GM21786 (cell line): Measurements from ENCODE around the gene ZNF804A.

ENCODE experiments used
- ATAC-seq: cut with Tn5 transposase; IDR thresholded peaks from one replicate; pipeline ENCODE4 v1.9.1; 2021; ENCODE audit not compliant: unreplicated experiment

The ZNF804A gene

DNA sequence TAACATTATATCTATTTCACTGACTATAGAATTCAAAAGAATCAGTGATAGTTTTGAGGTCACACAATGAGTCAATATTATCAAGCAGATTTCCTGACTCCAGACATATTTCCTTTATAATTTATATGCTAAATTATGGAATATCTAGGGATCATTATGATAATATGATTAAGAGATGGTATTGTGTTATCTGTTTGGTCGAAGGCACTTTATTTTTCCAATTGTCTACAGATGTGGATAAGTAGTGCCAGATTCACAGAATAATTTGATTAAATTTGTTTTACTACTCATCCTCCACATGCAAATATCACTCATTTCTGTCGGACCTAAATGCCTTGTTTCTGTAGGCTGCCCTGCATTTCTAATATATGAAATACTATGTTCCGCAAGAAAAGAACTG, 4.4 kb downstream of the ZNF804A start:
- no peak for ATAC-seq

DNA sequence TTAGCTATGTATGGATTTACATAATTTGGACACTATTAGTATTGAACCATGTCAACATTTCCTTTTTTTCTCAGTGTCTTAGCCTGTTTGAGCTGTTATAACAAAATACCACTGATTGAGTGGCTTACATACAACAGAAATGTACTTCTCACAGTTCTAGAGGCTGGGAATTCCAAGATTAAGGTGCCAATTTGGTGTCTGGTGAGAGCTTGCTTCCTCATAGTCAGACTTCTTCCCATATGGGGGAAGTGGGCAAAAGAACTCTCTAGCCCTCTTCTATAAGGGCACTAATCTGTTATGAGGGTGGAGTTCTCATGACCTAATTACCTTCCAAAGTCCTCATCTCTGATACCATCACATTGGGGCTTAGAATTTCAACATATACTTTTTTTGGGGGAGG, 12.6 kb downstream of the ZNF804A start:
- no peak for ATAC-seq

DNA sequence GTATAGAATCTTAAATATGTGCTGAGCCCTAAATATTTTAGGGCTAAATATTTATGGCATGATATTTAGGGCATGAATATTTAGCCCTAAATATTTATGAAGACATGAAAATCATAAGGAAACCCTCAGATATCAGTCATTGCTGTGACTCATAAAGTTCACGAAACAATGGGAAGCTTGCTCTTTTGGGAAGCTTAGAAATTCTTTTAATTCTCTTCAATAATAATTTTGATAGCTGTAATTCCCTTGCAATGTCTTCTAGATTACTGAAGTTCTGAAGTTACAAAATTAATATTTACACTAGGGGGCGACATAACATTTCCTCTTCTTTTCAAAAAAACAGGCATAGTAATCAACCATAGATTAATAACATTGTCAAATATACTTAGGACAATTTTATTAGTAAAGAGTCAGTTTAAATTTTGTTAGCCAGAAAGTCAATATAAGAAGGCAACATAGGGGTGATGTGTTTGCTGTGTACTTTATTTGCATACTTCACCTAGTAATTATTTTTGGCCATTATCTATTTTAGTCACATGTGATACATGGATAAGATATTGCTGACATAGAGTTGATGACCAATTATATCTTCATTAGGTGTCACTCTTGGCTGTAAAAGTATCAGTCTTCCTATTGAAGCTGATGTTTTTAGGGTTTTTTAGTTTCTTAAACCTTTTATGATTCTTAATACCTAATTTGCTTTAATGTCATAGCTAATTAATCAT, 13.2 kb downstream of the ZNF804A start:
- no peak for ATAC-seq

DNA sequence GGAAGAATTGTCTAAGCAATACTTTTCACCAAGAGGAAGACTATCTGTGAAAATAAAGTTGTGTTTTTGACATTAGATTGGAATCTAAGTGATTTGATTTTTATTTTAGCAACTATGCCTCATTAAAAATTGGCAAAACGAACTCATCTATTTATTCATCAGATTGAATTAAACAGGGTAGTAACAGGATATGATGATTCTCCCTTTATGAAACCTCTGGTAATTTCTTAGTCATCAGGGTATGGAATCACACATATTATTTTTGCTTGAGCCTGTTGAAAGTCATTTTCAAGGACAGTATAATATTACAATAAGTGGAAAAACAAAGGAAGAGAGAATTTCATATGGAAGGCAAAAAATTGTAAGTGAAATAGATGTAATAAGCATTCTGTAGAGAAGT, 22.0 kb downstream of the ZNF804A start:
- ATAC-seq, result no peak

DNA sequence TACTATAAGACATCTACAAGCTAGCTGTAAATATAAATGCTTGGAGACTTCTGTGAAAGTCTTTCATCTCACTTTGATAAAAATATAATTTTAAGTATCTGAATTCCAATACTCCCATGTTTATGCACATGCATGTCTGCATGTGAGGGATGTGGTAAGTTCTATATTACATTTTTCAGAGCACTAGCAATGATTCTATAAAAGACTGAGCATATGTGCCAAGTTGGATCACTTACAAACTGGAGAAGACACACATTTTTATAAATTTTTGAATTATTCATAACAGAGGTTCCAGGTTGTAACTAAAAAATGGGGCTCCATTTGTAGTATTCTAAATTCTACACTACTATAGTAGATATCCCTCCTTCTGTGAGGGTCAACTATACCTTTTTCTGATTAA, 26.0 kb downstream of the ZNF804A start:
- ATAC-seq, result no peak

DNA sequence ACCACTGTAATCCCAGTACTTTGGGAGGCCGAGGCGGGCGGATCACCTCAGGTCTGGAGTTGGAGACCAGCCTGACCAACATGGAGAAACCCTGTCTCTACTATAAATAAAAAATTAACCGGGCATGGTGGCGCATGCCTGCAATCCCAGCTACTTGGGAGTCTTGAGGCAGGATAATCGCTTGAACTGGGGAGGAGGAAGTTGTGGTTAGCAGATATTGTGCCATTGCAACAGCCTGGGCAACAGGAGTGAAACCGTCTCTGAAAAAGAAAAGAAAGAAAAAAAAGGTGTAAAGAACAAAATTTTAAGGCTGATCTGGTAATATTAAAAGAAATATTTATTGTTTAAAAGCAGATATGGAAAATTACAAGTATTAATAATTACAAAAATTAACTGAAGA, 29.7 kb downstream of the ZNF804A start:
- no peak for ATAC-seq

DNA sequence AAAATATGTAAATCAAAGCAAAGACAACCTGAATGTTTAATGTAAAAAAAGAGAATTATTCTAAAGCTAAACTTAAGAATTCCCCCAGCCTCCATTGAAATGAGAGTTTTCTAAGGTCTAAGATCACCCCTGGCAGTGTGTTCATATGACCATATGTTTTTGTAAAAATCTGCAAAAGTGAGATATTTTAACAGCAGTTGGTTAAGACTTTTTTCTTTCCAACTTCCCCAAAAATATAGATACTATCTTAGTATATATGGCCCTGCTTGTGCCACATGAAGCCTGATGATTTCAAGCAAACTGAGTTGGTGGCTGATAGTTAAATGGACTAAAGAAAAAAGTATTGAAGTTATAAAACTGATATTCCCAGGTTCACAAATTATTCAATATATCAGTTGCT, 35.4 kb downstream of the ZNF804A start:
- ATAC-seq, result no peak

DNA sequence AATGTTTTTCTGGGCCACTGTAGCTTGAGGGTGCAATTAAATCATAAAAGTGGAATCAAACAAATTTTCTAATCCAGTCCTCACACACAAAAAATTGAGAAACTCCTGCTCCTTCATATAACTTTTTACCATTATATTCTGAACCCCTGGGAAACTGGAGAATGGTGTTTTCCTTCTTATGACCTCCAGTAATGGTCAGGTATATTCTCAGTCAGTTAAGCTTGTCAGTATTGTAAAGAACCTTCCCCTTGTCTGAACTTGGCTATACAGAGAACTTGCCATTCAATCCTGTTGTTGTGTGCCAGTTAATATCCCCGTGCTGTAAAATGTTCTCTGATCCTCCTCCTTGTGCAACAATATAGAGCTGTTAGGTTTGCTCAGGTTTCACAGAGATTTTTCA, 39.5 kb downstream of the ZNF804A start:
- no peak for ATAC-seq

DNA sequence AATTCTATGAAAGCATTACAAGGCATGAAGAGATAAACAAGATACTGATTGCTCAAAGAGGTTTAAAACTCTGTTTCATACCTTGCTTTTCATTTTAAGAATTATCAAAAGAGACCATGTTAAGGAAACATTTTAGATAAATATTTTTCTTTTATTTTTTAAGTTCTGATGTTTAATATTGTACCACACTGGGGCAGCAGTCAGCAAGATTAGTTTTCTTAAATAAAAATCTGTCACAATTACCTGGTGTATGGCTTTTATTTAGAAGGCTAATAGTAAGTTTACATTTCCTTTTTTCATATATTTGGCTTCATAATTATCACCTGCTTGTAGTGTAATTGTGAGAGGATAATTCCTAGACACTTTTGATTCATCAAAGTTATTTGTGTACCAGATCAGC, 46.4 kb downstream of the ZNF804A start:
- no peak for ATAC-seq

DNA sequence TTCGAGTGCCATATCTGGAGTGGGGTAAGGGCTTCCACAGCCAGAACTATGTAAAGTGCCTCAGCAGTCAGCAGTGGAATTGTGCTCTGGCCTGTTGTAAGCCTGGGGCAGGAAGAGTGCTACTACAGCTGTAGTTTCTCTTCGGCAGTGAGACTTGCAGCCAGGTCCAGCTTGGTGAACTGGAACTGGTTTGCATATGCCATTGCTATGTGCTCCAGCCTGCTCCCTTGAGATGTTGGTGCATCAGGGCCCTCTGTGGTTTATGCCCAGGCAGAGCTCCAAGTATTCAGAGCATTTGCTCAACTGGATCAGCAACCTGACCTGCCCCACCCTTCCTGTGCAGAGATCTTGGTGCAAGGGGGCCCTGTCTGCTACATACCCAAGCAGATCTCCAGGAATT, 47.8 kb downstream of the ZNF804A start:
- peak; percentile 91 for ATAC-seq

DNA sequence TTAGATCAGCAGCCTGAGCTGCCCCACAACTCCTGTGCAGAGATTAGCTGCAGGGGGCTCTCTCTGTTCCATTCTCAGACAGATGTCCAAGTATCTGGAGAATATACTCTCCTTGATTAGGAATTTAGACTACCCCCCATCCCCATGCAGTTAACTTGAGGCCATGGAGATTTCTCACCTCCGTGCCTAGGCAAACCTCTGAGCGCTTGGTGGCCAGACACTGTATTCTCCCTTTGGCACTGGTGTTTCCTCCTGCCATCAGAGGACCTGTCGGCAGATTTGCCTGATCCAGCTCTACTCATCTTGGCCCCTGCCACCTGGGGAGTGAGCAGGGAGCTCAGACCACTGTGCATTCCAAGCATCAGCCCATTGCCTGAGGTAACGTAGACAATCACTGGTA, 48.3 kb downstream of the ZNF804A start:
- no peak for ATAC-seq

DNA sequence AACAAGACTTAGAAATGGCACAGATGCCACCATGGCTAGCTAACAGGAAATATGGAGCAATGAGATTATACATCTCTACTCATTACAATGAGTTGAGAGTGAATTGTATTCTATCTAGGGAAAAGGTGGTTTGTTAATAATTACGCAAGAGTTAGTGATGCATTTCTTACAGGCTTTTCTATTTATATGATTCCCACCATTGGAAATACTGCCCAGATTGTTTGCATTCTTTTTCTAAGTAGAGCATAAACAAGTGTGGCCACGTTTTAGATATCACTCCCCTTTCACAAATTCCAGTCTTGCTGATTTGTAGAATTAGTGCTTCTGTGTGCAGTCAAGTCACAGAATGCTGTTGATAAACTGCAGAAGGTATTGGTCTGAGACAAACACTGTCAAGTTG, 56.6 kb downstream of the ZNF804A start:
- ATAC-seq, result no peak

DNA sequence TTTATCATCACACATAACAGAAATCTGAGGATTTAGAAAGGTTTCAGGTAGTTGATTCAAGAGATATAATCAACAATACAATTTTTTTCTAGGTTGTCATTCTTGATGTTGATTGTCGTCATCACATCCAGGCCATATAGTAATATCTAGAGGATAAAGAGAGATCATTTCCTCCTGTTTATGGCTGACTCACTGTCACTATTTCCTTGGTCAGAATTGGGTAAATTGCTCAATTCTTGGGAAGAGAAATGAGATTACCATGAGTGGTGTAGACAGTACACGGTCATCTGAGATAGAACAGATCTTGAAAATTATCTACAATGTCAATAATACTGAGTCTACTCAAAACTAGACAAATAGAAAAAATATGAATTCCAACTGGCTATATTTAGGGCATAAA, 78.8 kb downstream of the ZNF804A start:
- no peak for ATAC-seq

DNA sequence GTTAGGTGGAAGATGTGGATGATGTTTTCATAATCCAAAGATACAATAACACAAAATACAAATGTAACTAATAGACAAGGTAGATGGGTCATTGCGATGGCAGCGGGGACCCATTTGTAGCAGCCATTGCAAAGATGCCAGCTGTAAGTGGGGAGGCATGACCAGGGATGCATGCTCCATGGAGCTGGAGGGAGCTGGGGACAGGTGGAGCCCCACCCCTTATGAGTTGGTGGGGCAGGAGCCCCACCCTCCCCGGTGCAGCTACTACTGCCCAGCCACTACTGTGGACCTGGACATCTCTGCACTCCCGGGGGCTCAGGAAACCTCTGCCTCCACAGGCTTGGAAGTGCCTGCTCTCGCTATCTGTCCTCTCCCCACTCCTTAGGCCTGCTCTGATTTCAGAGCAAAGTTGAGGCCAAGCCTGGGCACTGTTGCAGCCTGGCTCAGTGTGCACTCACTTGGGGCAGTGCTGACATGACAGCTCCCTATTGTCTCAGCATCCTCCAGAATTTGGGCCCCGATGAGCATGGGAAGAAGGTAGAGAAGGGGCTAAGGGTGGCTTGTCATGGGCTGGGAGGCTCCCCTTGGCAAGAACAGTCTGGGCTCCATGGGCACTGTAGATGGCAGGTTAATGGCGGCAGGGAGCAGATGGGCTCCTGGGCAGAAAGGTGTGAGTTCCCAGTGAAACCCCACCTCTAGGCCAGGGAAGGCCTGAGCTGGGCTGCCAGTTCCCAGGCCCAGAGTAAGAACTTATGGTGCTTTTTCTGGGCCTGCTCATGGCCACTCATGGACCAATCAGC, 81.1 kb downstream of the ZNF804A start:
- no peak for ATAC-seq

DNA sequence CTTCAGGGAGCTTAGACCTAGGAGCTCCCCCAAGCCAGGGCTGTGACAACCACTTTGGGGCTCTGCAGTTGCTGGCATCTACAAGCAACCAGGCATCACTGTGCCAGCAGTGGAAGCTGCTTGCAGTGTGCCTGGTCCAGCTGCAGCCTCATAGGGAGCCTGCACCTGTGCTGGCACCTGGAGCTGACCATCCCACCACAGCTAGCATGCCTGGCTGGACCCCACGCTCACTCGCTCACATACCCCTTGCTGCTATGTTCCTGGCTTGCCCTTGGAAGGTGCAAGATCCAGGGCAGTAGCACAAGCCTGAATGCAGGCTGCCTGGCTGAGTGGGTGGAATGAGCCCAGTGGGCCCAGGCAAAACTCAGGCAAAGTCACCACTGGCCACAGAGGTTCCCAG, 82.5 kb downstream of the ZNF804A start:
- no peak for ATAC-seq

DNA sequence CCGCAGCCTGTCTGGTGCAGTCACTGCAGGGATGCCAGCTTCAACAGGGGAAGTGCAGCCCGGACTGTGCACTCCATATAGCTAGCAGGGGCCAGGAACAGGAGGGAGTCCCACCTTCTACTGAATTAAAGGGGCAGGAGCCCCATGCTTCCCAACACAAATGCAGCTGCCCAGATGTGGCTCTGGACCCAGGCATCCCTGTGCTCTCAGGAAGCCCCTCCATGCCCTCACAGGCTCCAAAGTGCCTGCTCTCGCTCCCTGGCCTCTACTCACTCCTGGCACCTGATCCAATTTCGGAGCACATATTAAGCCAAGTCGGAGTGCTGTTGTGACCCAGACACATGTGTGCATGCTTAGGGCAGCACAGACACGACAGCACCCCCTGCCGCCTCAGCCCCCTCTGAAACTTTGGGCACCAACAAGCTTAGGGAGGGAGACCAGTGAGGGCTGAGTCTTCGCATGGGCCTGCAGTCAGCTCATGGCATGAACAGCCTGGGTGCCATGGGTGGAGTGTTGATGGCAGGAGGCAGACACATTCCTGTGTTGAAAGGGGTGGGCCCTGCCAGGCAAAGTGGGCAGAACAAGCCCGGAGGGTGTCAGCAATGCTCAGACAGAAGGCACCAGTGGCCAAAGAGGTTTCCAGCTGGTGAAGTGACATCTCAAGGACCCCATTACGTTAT, 83.5 kb downstream of the ZNF804A start:
- no peak for ATAC-seq

DNA sequence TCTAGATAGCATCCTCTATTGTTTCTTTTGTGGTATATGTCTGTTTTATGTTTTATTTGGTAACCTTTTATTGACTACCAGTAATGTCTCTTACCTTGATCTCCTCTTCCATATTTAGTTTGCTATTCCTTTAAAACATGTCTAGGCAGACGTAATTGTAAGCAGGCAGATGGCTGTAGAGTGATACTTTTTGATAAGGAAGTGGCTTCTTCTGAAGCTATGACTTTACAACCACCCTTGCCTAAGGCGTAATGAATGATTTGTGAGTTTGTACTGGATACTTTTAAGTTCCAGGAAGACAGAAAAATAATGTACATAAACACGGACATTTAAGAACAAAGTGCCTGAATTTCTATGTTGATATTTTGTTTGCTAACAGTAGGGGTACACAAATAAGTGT, 85.6 kb downstream of the ZNF804A start:
- ATAC-seq, result no peak

DNA sequence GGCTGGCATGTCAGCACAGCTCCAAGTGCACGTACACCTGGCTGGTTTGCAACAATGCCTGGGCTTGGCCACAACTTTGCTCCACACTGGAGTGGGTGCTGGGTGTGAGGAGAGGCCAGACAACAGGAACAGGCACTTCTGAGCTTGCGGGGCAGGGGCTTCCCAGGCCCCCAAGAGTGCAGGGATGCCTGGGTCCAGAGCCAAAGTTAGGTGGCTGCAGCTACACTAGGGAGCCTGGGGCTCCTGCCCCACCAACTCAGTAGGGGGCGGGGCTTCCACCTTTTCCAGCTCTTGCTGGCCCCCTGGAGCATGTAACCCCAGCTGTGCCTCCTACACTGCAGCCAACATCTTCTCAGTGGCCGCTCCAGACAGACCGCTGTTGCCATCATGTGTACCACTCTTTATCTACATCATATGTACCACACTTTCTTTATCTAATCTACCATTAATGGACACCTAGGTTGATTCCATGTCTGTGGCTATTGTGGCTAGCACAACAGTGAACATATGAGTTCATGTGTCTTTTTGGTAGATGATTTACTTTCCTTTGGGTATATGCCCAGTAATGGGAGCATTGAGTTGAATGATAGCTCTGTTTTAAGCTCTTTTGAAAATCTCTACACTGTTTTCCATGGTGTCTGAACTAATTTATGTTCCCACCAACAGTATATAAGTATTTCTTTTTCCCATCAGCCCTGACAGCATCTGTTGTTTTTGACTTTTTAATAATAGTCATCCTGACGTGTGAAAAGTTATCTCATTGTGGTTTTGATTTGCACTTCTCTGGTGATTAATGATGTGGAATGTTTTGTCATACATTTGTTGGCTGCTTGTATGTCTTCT, 87.9 kb downstream of the ZNF804A start:
- ATAC-seq, result peak; percentile 65

DNA sequence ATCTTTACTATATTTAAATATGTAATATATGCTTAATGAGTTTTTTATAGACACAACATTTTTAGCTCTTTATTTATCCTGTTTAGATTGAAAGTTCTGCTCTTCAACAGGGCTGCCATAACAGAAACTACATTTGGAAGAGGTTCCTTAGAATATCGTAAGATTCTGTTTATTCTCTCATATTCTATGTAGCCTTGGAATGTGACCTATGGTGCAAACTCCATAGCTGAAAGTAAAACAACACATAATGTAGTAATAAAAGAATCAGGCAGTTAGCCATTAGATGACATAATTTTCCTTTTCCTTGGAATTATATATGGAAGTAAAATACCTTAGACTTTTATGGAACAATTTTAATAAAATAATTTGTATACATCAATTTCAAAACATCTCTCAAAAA, 91.3 kb downstream of the ZNF804A start:
- no peak for ATAC-seq

DNA sequence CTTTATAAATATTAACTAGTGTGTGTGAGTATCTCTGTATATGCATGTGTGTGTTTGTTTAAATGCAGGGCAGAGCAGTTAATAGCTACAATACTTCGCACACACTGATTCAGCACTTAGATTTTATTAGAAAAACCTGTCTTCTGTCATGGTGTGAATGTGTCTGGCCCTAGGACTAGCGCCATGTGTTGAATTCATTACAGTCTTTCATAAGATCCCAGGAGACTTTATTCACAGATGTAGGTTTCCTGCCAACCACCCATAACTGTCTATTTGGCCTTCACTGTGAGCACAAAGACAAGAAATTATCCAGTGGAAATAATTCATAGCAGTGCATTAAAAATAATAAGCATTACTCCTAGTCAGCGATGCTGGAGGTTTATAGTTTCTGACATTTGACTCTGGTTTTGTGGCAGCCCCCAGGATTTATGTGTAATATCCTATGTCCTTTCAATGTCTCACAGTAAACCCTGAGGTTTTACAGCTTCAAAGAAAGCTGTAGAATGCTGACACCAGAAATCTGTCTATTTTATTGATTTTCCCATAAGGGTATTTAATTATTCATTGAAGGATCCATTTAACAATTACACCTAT, 93.9 kb downstream of the ZNF804A start:
- no peak for ATAC-seq

DNA sequence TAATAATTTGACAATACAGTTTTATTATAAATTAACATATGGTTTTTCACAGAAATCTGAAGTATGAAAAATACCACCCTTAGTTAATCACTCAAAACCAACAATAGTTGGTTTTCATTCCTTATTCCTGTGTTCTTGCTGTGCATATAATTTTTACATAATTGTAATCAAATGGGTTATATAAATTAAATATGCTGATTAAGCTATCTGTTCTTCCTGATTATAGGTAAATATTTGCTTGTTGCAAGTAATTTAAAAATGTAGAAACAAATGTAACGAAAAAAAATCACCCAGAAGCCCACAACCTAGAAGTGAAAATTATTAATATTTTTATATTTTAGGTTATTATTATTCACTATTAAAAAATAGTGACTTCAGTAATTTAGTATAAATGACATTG, 98.3 kb downstream of the ZNF804A start:
- ATAC-seq, result no peak
